Measurements from ENCODE around the gene EPHA2. TPM values are rescaled to one million over a fixed set of nuclear protein-coding genes. Genes with fewer than 3 reads are reported as not detected.

EPHA2 gene
- total RNA-seq, 1 donor from 2014 or later, result not detected

- Mint-ChIP-seq H3K9me3 (no peaks in the 10 kb centered on the region), H3K27ac (no peak overlapping the region), H3K4me3 (no peak overlapping the region), H3K27me3 (peaks cover 9% of the 10 kb centered on the region), H3K4me1 (no peaks in the 10 kb centered on the region), H3K36me3 (ENCODE audit: low read depth) (no peaks in the 10 kb centered on the region)
- ChIA-PET CTCF (no interaction called here), POLR2A (no interaction called here)
- no peak for ATAC-seq (ENCODE audit: low read depth)
- intact Hi-C loops (cut with micrococcal nuclease), result no loop called here
- TF ChIP-seq CTCF (IDR thresholded peaks at IDR 0.05), result no peak
- no peak for DNase-seq
These were observed 66.9 kb downstream of the EPHA2 start for GRCh38 chr1:16088996-16089395.

GRCh38 chr1:16088351-16088911 lies 67.4 kb downstream of the EPHA2 start:
- no peak overlapping the region for H3K27ac Mint-ChIP-seq
- peaks cover 9% of the 10 kb centered on the region for H3K27me3 Mint-ChIP-seq
- H3K4me1 Mint-ChIP-seq, result no peaks in the 10 kb centered on the region
- CTCF ChIA-PET, result no interaction called here
- ATAC-seq (ENCODE audit: low read depth) (no peak), DNase-seq (no peak)
- no peaks in the 10 kb centered on the region for H3K9me3 Mint-ChIP-seq
- no peak overlapping the region for H3K4me3 Mint-ChIP-seq
- intact Hi-C loops (cut with micrococcal nuclease), result no loop called here
- POLR2A ChIA-PET, result no interaction called here
- no peak for TF ChIP-seq CTCF (IDR thresholded peaks at IDR 0.05)
- H3K36me3 Mint-ChIP-seq (ENCODE audit: low read depth), result no peaks in the 10 kb centered on the region

- H3K4me3 Mint-ChIP-seq, result no peak overlapping the region
- intact Hi-C loops (cut with micrococcal nuclease), result no loop called here
- no peaks in the 10 kb centered on the region for H3K9me3 Mint-ChIP-seq
- ChIA-PET POLR2A (no interaction called here), CTCF (no interaction called here)
- no peaks in the 10 kb centered on the region for H3K4me1 Mint-ChIP-seq
- H3K27me3 Mint-ChIP-seq, result peaks cover 9% of the 10 kb centered on the region
- DNase-seq, result no peak
- H3K36me3 Mint-ChIP-seq (ENCODE audit: low read depth), result no peaks in the 10 kb centered on the region
- TF ChIP-seq CTCF (IDR thresholded peaks at IDR 0.05), result no peak
- no peak overlapping the region for H3K27ac Mint-ChIP-seq
- ATAC-seq (ENCODE audit: low read depth), result no peak
These were observed 68.1 kb downstream of the EPHA2 start for GRCh38 chr1:16087733-16088132.

- no peaks in the 10 kb centered on the region for H3K36me3 Mint-ChIP-seq (ENCODE audit: low read depth)
- CTCF ChIA-PET, result interaction anchor here (0.6 to 1.1 kb wide), 2 partner anchors 102 to 431 kb away, joined by 3 read pairs; no protein-coding TSS in a partner anchor
- intact Hi-C loops (cut with micrococcal nuclease), result no loop called here
These were observed 70.3 kb downstream of the EPHA2 start for GRCh38 chr1:16085522-16085921.

GRCh38 chr1:16083486-16083885 lies 72.4 kb downstream of the EPHA2 start:
- ATAC-seq (ENCODE audit: low read depth) (no peak), DNase-seq (no peak)
- intact Hi-C loops (cut with micrococcal nuclease), result loop anchor here (2.0 kb wide), 1 partner anchor 867 kb away; no protein-coding TSS in a partner anchor
- TF ChIP-seq CTCF (IDR thresholded peaks at IDR 0.05), result no peak
- H3K36me3 Mint-ChIP-seq (ENCODE audit: low read depth), result no peaks in the 10 kb centered on the region
- no peak overlapping the region for H3K27ac Mint-ChIP-seq
- H3K4me1 Mint-ChIP-seq, result peaks cover 6% of the 10 kb centered on the region
- no peaks in the 10 kb centered on the region for H3K9me3 Mint-ChIP-seq
- POLR2A ChIA-PET, result interaction anchor here (0.6 kb wide), 1 partner anchor 203 kb away, joined by 5 read pairs; no protein-coding TSS in a partner anchor
- no peak overlapping the region for H3K4me3 Mint-ChIP-seq
- CTCF ChIA-PET, result interaction anchor here (1.6 to 6.7 kb wide), 3 partner anchors 10 to 280 kb away, joined by 4 to 126 read pairs (median 6); partner anchors contain the start of gene FAM131C
- peaks cover 2% of the 10 kb centered on the region for H3K27me3 Mint-ChIP-seq

More at GRCh38 chr1:16085522-16085921, 70.3 kb downstream of the EPHA2 start:
- TF ChIP-seq CTCF (IDR thresholded peaks at IDR 0.05), result no peak
- DNase-seq (no peak), ATAC-seq (ENCODE audit: low read depth) (no peak)
- no peaks in the 10 kb centered on the region for H3K9me3 Mint-ChIP-seq
- POLR2A ChIA-PET, result no interaction called here
- peaks cover 5% of the 10 kb centered on the region for H3K27me3 Mint-ChIP-seq
- no peaks in the 10 kb centered on the region for H3K4me1 Mint-ChIP-seq
- H3K4me3 Mint-ChIP-seq, result no peak overlapping the region
- no peak overlapping the region for H3K27ac Mint-ChIP-seq
